Epidermal melanocyte (primary cell): ENCODE measurements around the gene MOB1A.
"Not testable (repeated sequence)": the region's sequence is repeated elsewhere in the genome, so short reads cannot be mapped to it uniquely, and the experiment has no call there.

ENCODE experiments used
- DNase-seq: peaks from one replicate; pipeline ENCODE4 v3.0.0; 2011; ENCODE audit warnings: low spot score; ENCODE audit not compliant: insufficient read length

The MOB1A gene

GRCh38 chr2:74198461-74199274 is 20.0 kb upstream of the MOB1A start, which contains the start of gene MTHFD2:
TSS of gene MTHFD2 (plus strand) at chr2:74198615. CDS start at chr2:74198642, 27 bp downstream.
- DNase-seq: peak; percentile 95

- no peak for DNase-seq
Observed at GRCh38 chr2:74198023-74198460, 19.4 kb upstream of the MOB1A start.

GRCh38 chr2:74197049-74197448 is 18.4 kb upstream of the MOB1A start:
- no peak for DNase-seq

- DNase-seq: no peak
Observed at GRCh38 chr2:74194799-74195198, 16.1 kb upstream of the MOB1A start.

GRCh38 chr2:74191596-74192380 is 13.1 kb upstream of the MOB1A start:
- no peak for DNase-seq

DNA sequence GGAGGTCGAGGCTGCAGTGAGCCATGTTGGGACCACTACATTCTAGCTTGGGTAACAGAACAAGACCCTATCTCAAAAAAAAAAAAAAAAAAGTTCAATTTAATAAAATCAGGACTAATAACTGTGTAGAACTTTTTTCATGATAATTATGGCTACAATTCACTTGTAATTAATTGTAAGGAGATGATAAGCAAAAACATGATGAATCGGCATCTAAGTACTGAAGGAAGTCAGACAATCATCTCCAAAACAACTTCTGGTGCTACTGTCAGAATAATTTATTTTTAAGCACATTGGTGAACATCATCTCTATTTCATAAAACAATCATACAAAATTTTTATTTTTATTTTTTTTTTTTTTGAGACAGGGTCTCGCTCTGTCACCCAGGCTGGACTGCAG is 10.0 kb upstream of the MOB1A start:
- DNase-seq: no peak

DNA sequence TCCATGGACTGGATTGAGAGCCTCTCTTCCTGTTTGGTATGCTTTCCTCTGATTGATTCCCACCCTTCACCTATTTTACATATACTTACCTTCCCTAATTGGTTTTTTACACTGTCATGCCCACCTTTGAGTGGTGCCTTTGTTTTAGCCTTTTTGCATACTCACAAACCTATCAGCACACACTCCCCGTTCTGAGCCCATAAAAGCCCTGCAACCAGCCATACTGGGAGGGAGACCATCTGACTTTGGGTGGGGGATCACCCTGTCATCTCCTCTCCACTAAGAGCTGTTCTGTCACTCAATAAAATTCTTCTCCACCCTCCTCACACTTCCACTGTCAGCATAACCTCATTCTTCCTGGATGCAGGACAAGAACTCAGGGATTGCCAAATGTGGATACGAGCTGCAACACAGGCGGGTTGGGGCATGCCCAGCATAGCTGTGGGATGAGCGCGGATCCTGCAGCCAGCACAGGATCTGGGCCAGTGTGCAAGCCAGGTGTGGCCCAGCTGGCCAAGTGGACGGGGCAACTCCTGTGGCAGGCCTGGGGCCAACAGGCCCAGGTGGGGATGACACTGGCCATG is 9.4 kb upstream of the MOB1A start:
- DNase-seq: peak; percentile 19

GRCh38 chr2:74186706-74187105 is 8.0 kb upstream of the MOB1A start:
- DNase-seq: not testable (repeated sequence)

- DNase-seq: no peak
Observed at GRCh38 chr2:74186038-74186437, 7.4 kb upstream of the MOB1A start.

DNA sequence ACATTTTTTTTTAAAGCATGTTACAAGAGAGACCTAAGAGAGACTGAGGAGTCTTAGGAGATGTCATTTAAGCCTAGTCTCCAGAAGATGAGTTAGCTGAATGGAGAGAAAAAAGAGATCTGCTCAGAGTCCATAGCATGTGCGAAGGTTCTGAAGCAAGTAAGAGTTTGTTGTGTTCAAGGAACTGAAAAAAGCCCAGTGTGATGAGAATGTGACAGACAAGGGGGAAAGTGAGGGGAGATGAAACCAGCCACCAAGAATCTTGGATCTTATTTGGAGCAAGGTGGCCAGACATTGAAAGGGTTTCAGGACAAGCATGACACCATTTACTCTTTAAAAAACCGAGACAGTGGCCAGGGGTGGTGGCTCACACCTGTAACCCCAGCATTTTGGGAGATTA is 5.2 kb upstream of the MOB1A start:
- DNase-seq: no peak

DNA sequence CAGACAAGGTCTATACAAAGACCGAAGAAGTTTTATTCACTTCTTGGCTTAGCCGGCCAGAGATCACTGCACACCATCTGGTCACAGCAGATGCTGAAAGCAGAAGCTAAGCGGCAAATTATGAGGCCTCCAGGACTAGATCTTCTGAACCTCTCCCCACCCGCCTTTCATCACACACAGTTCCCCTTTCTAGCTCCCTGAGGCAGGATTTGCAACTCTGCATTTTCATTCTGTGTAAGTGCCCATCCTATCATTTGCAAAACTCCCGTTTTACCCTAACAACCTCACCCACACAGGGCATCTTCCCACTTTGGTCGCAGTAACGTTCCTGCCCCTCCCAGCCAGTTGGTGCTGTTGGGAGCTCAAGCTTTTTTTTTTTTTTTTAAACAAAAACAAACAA is 3.1 kb upstream of the MOB1A start:
- no peak for DNase-seq

- DNase-seq: no peak
Observed at GRCh38 chr2:74179063-74179865, 585 bp upstream of the MOB1A start.

DNA sequence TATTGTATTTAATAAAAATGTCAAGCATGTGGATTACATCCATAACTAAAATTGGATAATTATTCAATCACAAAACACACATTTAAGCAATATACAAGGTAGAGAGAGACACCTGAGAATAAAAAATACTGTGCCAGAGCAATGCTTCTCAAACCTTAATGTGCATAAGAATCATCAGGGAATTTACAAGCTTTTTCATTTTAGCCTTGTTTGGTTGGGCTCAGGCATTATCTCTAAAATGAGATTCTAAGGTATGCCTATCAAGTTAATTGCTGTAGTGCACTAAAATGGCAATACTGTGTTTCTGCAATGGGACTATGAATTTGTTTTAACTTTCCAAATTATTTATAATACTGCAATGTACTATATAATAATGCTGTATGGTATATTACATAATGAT is 983 bp downstream of the MOB1A start:
- DNase-seq: no peak

DNA sequence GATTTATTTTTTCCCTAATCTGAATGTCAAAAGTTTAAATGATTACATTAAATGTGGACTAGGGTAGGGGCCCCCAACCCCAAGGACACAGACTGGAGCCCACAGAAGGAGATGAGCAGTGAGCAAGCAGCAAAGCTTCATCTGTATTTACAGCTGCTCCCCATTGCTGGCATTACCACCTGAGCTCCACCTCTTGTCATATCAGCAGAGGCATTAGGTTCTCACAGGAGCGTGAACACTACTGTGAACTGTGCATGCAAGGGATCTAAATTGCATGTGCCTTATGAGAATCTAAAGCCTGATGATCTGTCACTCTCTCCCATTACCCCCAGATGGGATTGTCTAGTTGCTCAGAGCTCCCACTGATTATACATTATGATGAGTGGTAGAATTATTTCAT is 3.8 kb downstream of the MOB1A start:
- DNase-seq: no peak

DNA sequence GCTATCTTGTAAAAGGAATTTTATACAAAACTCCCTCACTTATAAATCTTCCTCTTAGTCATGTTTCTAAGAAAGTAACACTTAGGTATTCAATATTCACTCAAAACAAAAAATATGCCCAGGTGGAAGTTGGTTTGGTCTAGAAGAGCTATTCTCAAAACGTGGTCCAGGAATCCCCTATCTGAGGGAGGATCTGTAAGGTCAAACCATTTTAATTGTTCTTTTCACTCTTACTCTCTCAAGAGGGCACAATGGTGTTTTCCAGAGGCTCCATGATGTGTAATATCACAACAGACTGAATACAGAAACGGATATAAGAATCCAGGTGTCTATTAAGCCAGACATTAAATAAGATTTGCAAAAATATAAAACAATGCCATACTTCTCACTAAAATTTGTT is 9.9 kb downstream of the MOB1A start:
- no peak for DNase-seq

DNA sequence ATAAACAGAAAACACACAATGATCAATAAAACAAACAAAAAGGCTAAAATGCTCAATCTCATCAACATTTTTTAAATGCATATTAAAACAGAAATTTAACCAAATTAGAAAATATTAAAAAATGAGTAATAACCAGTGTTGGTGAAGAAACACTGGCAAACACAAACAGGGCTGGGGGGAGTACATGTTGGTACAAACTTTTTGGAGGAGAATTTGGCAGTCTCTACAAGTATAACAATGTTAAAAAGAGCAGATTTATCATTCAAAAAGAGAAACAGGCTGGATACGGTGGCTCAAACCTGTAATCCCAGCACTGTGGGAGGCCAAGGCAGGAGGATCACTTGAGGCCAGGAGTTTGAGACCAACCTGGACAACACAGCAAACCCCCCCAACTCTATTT is 13.9 kb downstream of the MOB1A start:
- no peak for DNase-seq

DNA sequence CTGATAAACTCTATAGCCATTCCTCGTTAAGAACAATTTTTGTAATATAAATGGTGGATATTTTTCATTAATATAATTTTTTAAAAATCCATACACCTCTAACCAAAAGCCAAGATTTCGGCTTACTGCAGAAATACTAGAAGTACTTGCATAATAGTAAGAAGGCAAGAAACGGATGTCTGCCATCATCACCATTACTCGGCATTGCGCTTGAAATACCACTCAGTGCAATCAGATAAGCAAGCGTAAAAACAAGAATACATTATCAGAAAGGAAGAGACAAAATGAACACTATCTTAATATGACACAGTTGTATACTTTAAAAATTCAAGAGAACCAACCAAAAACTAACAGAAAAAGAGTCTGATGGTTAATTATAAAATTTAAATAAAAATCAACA is 15.7 kb downstream of the MOB1A start:
- DNase-seq: no peak

GRCh38 chr2:74155830-74156229 is 22.8 kb downstream of the MOB1A start:
- no peak for DNase-seq

- DNase-seq: no peak
Observed at GRCh38 chr2:74152954-74153353, 25.7 kb downstream of the MOB1A start.

DNA sequence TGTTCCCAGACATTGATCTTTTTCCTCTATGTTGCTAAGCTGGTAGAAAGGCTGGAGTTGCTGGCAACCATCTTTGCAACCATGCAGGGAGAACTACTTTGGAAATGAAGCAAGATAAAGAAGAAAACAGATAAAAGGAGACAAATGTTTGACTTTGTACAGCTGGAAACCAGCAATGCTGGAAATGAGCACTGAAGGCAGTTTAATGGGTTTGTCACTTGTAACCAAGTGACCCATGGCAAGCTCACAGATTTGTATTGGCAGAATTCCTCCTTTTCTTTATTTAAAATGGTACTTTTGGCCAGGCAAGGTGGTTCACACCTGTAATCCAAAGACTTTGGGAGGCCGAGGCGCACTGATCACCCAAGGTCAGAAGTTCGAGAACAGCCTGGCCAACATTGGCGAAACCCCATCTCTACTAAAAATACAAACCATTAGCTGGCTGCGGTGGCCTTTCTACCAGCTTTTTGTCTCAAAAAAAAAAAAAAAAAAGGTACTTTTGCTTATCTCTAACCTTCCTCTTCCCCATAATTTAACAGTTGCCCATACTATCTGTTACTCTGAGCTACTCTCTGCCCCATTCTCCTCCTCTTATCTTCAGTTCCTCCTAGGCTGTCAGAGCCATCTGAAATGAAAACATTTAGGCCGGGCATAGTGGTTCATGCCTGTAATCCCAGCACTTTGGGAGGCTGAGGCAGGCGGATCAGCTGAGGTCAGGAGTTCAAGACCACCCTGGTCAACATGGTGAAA is 28.9 kb downstream of the MOB1A start:
- DNase-seq: no peak

DNA sequence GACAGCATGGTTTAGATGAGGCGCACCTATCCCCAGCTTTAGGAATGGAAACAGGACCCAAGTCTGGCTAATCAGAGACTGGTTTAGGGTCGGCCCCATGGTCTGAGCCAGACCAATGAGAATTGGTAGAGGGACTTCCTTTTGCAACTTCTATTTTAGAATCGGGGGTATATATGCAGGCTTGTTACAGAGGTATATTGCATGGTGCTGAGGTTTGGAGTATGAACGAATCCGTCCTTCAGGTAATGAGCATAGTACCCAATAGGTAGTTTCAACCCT is 29.5 kb downstream of the MOB1A start:
- no peak for DNase-seq
